T47D (cell line): Measurements from ENCODE around the gene UNCX.
A peak's percentile ranks its signal among the peaks of the same experiment; 100 is the strongest.
"Not testable (repeated sequence)": the region's sequence is repeated elsewhere in the genome, so short reads cannot be mapped to it uniquely, and the experiment has no call there.

Source experiments
- DNase-seq, 2 experiments: peaks; one replicate each; pipeline versions ENCODE4 v3.0.0 to v3.0.0-alpha.2; 2011 to 2012; ENCODE audit warnings: low read depth in 1 of 2, low spot score in 1 of 2
- JUND ChIP-seq: IDR thresholded peaks from 2 replicates; pipeline ENCODE4 v1.6.1; 2012; ENCODE audit warnings: low read depth
- in situ Hi-C: cut with HindIII; loops from 2 replicates; pipeline ENCODE4 v1.10.0; 2016; ENCODE audit warnings: low sequenced_read_pairs, low pct_unique_long_range_greater_than_20kb

The UNCX gene

GRCh38 chr7:1232623-1233332 is at the start of gene UNCX:
Gene UNCX (plus strand): TSS chr7:1232872. CDS start chr7:1233018, 146 bp downstream.
- no peak for TF ChIP-seq JUND
- no peak for DNase-seq
- in situ Hi-C loops: no loop called here

- DNase-seq: no peak
- TF ChIP-seq JUND: no peak
- in situ Hi-C loops: no loop called here
Measured at GRCh38 chr7:1187127-1187526, 45.5 kb upstream of the UNCX start.

- DNase-seq: no peak
- TF ChIP-seq JUND: no peak
- in situ Hi-C loops: no loop called here
Measured at GRCh38 chr7:1188720-1189294, 43.9 kb upstream of the UNCX start.

- DNase-seq: no peak
- no peak for TF ChIP-seq JUND
- in situ Hi-C loops: no loop called here
Measured at GRCh38 chr7:1189986-1190772, 42.5 kb upstream of the UNCX start.

- in situ Hi-C loops: no loop called here
- no peak for TF ChIP-seq JUND
- no peak for DNase-seq
Measured at GRCh38 chr7:1192171-1192676, 40.4 kb upstream of the UNCX start.

- peak; percentile 86 to 88 for DNase-seq
- in situ Hi-C loops: no loop called here
- TF ChIP-seq JUND: no peak
Measured at GRCh38 chr7:1193593-1194424, 38.9 kb upstream of the UNCX start.

- in situ Hi-C loops, DNase-seq: not testable (repeated sequence)
Measured at GRCh38 chr7:1196441-1196840, 36.2 kb upstream of the UNCX start.

- in situ Hi-C loops: no loop called here
- no peak for TF ChIP-seq JUND
- DNase-seq: no peak
Measured at GRCh38 chr7:1196950-1197349, 35.7 kb upstream of the UNCX start.

- no peak for DNase-seq
- TF ChIP-seq JUND: no peak
- in situ Hi-C loops: no loop called here
Measured at GRCh38 chr7:1197997-1198625, 34.6 kb upstream of the UNCX start.

GRCh38 chr7:1200045-1200444 is 32.6 kb upstream of the UNCX start:
- DNase-seq: no peak
- in situ Hi-C loops: no loop called here
- no peak for TF ChIP-seq JUND

- no peak for TF ChIP-seq JUND
- DNase-seq: no peak
- in situ Hi-C loops: no loop called here
Measured at GRCh38 chr7:1201916-1202315, 30.8 kb upstream of the UNCX start.

- in situ Hi-C loops, DNase-seq: not testable (repeated sequence)
Measured at GRCh38 chr7:1202914-1203313, 29.8 kb upstream of the UNCX start.
